GM20000 (cell line): ENCODE measurements around the gene CREB5.

ENCODE experiments used
- DNase-seq: peaks from one replicate; pipeline ENCODE4 v3.0.0; 2012; ENCODE audit warnings: low spot score
- CTCF ChIP-seq: IDR thresholded peaks from 2 replicates; pipeline ENCODE4 v1.5.1; 2012; ENCODE audit warnings: mild to moderate bottlenecking, control low read depth; ENCODE audit errors: extremely low read depth, missing control alignments

The CREB5 gene

GRCh38 chr7:28671526-28671925 lies 259.2 kb downstream of the CREB5 start:
- no peak for DNase-seq
- no peak for TF ChIP-seq CTCF

GRCh38 chr7:28672397-28672797 lies 260.1 kb downstream of the CREB5 start:
- no peak for DNase-seq
- no peak for TF ChIP-seq CTCF

- no peak for DNase-seq
- TF ChIP-seq CTCF = no peak
These were observed 262.1 kb downstream of the CREB5 start for GRCh38 chr7:28674359-28674782.

GRCh38 chr7:28675429-28675828 lies 263.1 kb downstream of the CREB5 start:
- no peak for DNase-seq
- no peak for TF ChIP-seq CTCF

- no peak for DNase-seq
- TF ChIP-seq CTCF = no peak
These were observed 265.4 kb downstream of the CREB5 start for GRCh38 chr7:28677668-28678067.

GRCh38 chr7:28678431-28678965 lies 266.2 kb downstream of the CREB5 start:
- no peak for DNase-seq
- no peak for TF ChIP-seq CTCF

GRCh38 chr7:28681693-28682310 lies 269.5 kb downstream of the CREB5 start:
- TF ChIP-seq CTCF = no peak
- no peak for DNase-seq
